Endothelial cell of umbilical vein (primary cell): ENCODE measurements around the gene FRMD4A.

Source experiments
- CTCF ChIP-seq, 2 donors: IDR thresholded peaks; 1 replicate in 1 of 2; 2 replicates in 1 of 2; pipeline ENCODE4 v1.5.1; 2011; ENCODE audit warnings: low read length in 2 of 2, mild to moderate bottlenecking in 2 of 2, moderate library complexity in 2 of 2, control low read depth in 1 of 2, inconsistent platforms in 1 of 2, low read depth in 1 of 2; ENCODE audit not compliant: insufficient read depth in 1 of 2; ENCODE audit errors: extremely low read depth in 1 of 2
- EZH2 ChIP-seq: IDR thresholded peaks from 2 replicates; pipeline ENCODE4 v1.6.1; 2012; ENCODE audit warnings: borderline replicate concordance, low read depth, mild to moderate bottlenecking, moderate library complexity, low read length, inconsistent platforms; ENCODE audit not compliant: severe bottlenecking
- POLR2A ChIP-seq: IDR thresholded peaks from 2 replicates; pipeline ENCODE4 v1.6.1; 2012; ENCODE audit warnings: low read depth, mild to moderate bottlenecking, control low read depth, low read length

GRCh38 chr10:13806419-13806818 lies 524.3 kb downstream of the FRMD4A start:
- TF ChIP-seq CTCF (IDR thresholded peaks at IDR 0.05; ENCODE audit: extremely low read depth in 1 of 2, insufficient read depth in 1 of 2, low read depth in 1 of 2, low read length in 2 of 2) (no peak), POLR2A (no peak), EZH2 (no peak)
